IMR-90 (cell line): ENCODE data around the gene C14orf119. TPM values are rescaled to one million over a fixed set of nuclear protein-coding genes. Genes with fewer than 3 reads are reported as not detected.

ENCODE experiments used
- ATAC-seq: fragments of 200-7000 bp; cut with Tn5 transposase; 2 replicates; pipeline ENCODE4 v1.9.1; 2020; ENCODE audit warnings: low read depth, mild to moderate bottlenecking, moderate library complexity
- BruUV-seq: library from RNA; stranded (reverse); fragments of 400-500 nt; replicated peaks from 2 replicates; lab custom pipeline; 2021; lab: Mats Ljungman, UMichigan
- CTCF ChIA-PET: fragments of 300-600 bp; formaldehyde crosslinking; extraction: SDS; loops from one replicate; lab custom pipeline; 2021; ENCODE audit warnings: antibody characterized with exemption; lab: Yijun Ruan, JAX
- POLR2A ChIA-PET: fragments of 300-600 bp; sonication (Branson Sonifier 250); formaldehyde crosslinking; loops from one replicate; lab custom pipeline; 2022; ENCODE audit warnings: antibody characterized with exemption; ENCODE audit not compliant: unreplicated experiment; lab: Charles Lee
- DNase-seq: peaks from one replicate; pipeline ENCODE4 v3.0.0; 2013
- H2AFZ ChIP-seq: replicated peaks from 2 replicates; pipeline ENCODE3; 2013; ENCODE audit warnings: low read length, mild to moderate bottlenecking; ENCODE audit not compliant: poor library complexity
- H2AK5ac ChIP-seq: 2 replicates; pipeline ENCODE4 v1.6.1; 2013; ENCODE audit warnings: low read depth, low read length, inconsistent platforms
- H2AK9ac ChIP-seq: replicated peaks from 2 replicates; pipeline ENCODE3; 2013; ENCODE audit warnings: mild to moderate bottlenecking, low read depth, low read length, moderate library complexity; ENCODE audit not compliant: poor library complexity
- H2BK120ac ChIP-seq: 2 replicates; pipeline ENCODE4 v1.6.1; 2013; ENCODE audit warnings: low read depth, low read length, inconsistent platforms
- H2BK15ac ChIP-seq: 3 replicates; pipeline ENCODE4 v1.6.1; 2013; ENCODE audit warnings: low read depth, low read length, inconsistent platforms
- H2BK20ac ChIP-seq: 2 replicates; pipeline ENCODE4 v1.6.1; 2013; ENCODE audit warnings: low read depth, mild to moderate bottlenecking, inconsistent platforms, low read length, moderate library complexity
- H2BK5ac ChIP-seq: 2 replicates; pipeline ENCODE4 v1.6.1; 2013; ENCODE audit warnings: mild to moderate bottlenecking, low read depth, low read length, inconsistent platforms; ENCODE audit not compliant: poor library complexity, severe bottlenecking
- H3K14ac ChIP-seq: replicated peaks from 2 replicates; pipeline ENCODE4 v1.6.1; 2013; ENCODE audit warnings: low read depth, low read length, inconsistent platforms
- H3K18ac ChIP-seq: 2 replicates; pipeline ENCODE4 v1.6.1; 2013; ENCODE audit warnings: low read depth, low read length, control low read depth
- H3K23ac ChIP-seq: 2 replicates; pipeline ENCODE4 v1.6.1; 2013; ENCODE audit warnings: low read depth, low read length, inconsistent platforms
- H3K27ac ChIP-seq: 2 replicates; pipeline ENCODE4 v1.5.1; 2013; ENCODE audit warnings: mild to moderate bottlenecking, control low read depth, low read length; ENCODE audit not compliant: insufficient read depth
- H3K27me3 ChIP-seq: 2 replicates; pipeline ENCODE4 v1.6.1; 2013; ENCODE audit warnings: low read length; ENCODE audit not compliant: control insufficient read depth, insufficient read depth
- H3K36me3 ChIP-seq: 2 replicates; pipeline ENCODE4 v1.6.1; 2013; ENCODE audit warnings: low read length, mixed read lengths; ENCODE audit not compliant: control insufficient read depth, insufficient read depth
- H3K4ac ChIP-seq: 2 replicates; pipeline ENCODE4 v1.6.1; 2013; ENCODE audit warnings: low read depth, low read length, inconsistent platforms
- H3K4me1 ChIP-seq: 2 replicates; pipeline ENCODE4 v1.6.1; 2013; ENCODE audit warnings: low read length, mixed read lengths; ENCODE audit not compliant: control insufficient read depth, insufficient read depth
- H3K4me2 ChIP-seq: 2 replicates; pipeline ENCODE4 v1.6.1; 2013; ENCODE audit warnings: low read depth, mild to moderate bottlenecking, control low read depth, low read length, moderate library complexity
- H3K4me3 ChIP-seq: 2 replicates; pipeline ENCODE4 v1.5.1; 2013; ENCODE audit warnings: low read depth, mild to moderate bottlenecking, control low read depth, low read length, moderate library complexity; ENCODE audit not compliant: insufficient read depth
- H3K56ac ChIP-seq: 2 replicates; pipeline ENCODE4 v1.6.1; 2013; ENCODE audit warnings: low read length, inconsistent platforms; ENCODE audit not compliant: insufficient read depth; ENCODE audit errors: extremely low read depth
- H3K79me1 ChIP-seq, 2 experiments: 2 replicates each; pipeline ENCODE4 v1.6.1; 2013; ENCODE audit warnings: low read length in 2 of 2, inconsistent platforms in 1 of 2, low read depth in 1 of 2
- H3K9ac ChIP-seq: 2 replicates; pipeline ENCODE4 v1.6.1; 2013; ENCODE audit warnings: low read depth, low read length, control low read depth
- H3K9me1 ChIP-seq: 2 replicates; pipeline ENCODE4 v1.6.1; 2013; ENCODE audit warnings: low read length, inconsistent platforms; ENCODE audit not compliant: insufficient read depth
- H3K9me3 ChIP-seq: 2 replicates; pipeline ENCODE4 v1.6.1; 2013; ENCODE audit warnings: low read length; ENCODE audit not compliant: control insufficient read depth, insufficient read depth
- H4K20me1 ChIP-seq: 2 replicates; pipeline ENCODE4 v1.6.1; 2013; ENCODE audit warnings: low read length, inconsistent platforms; ENCODE audit not compliant: insufficient read depth
- H4K5ac ChIP-seq: 2 replicates; pipeline ENCODE4 v1.6.1; 2013; ENCODE audit warnings: mild to moderate bottlenecking, low read depth, low read length, control low read depth
- H4K8ac ChIP-seq, 2 experiments: 2 replicates each; pipeline ENCODE4 v1.6.1; 2013; ENCODE audit warnings: low read depth in 2 of 2, low read length in 2 of 2, control low read depth in 1 of 2, inconsistent platforms in 1 of 2
- H4K91ac ChIP-seq: 2 replicates; pipeline ENCODE4 v1.6.1; 2013; ENCODE audit warnings: low read depth, low read length, inconsistent platforms; ENCODE audit not compliant: insufficient read depth
- FOS ChIP-seq: fragments of 150-350 bp; IDR thresholded peaks from 2 replicates; pipeline ENCODE4 v1.6.1; 2016; ENCODE audit warnings: low read depth, low read length
- MAZ ChIP-seq: IDR thresholded peaks from 2 replicates; pipeline ENCODE4 v1.6.1; 2012; ENCODE audit warnings: low read depth, mild to moderate bottlenecking, low read length, improper control_type of control experiment, moderate library complexity, borderline replicate concordance
- MXI1 ChIP-seq: IDR thresholded peaks from 2 replicates; pipeline ENCODE4 v1.6.1; 2012; ENCODE audit warnings: low read depth, mild to moderate bottlenecking, low read length, moderate library complexity, borderline replicate concordance
- NFE2L2 ChIP-seq: fragments of 150-350 bp; IDR thresholded peaks from 2 replicates; pipeline ENCODE4 v1.6.1; 2016; ENCODE audit warnings: low read depth, mild to moderate bottlenecking, low read length
- POLR2A ChIP-seq: IDR thresholded peaks from 2 replicates; pipeline ENCODE4 v1.6.1; 2012; ENCODE audit warnings: mild to moderate bottlenecking, low read depth, low read length
- USF2 ChIP-seq: fragments of 150-350 bp; IDR thresholded peaks from 2 replicates; pipeline ENCODE4 v1.6.1; 2017; ENCODE audit warnings: mild to moderate bottlenecking, antibody characterized with exemption, low read length, low read depth
- WGBS, 2 experiments: methylation state at CpG; one replicate each; pipeline versions ENCODE4 v1.1.5 to v1.1.7; 2013; ENCODE audit warnings: missing lambda C conversion rate in 2 of 2; ENCODE audit not compliant: insufficient read length in 1 of 2; ENCODE audit errors: extremely low coverage in 2 of 2; 5-methylcytosine and 5-hydroxymethylcytosine counted together
- dilution Hi-C: fragments of 300-500 bp; cut with HindIII; formaldehyde crosslinking; loops from one replicate; pipeline ENCODE4 v1.14.3; 2018; ENCODE audit warnings: low sequenced_read_pairs; ENCODE audit not compliant: unreplicated experiment
- in situ Hi-C: fragments of 300-500 bp; cut with MboI; formaldehyde crosslinking; loops from 3 replicates; pipeline ENCODE4 v1.14.3; 2019; ENCODE audit warnings: low sequenced_read_pairs, inconsistent platforms, mixed read lengths
- intact Hi-C: fragments of 100-400 bp; cut with micrococcal nuclease; formaldehyde crosslinking; loops from 2 replicates; pipeline ENCODE4 v1.10.0; 2022
- polyA plus RNA-seq, 3 experiments: library from polyadenylated mRNA; depleted of rRNA; stranded (reverse); fragments of >200 nt; gene quantifications; 2 replicates each; pipeline ENCODE4 v1.2.3, GENCODE V29; 2012; ENCODE audit warnings: low replicate concordance in 1 of 3
- total RNA-seq: library from RNA; depleted of rRNA; stranded (reverse); fragments of >200 nt; gene quantifications from 2 replicates; pipeline ENCODE4 v1.2.3, GENCODE V29; 2012

The C14orf119 gene
- total and polyA plus RNA-seq, 2 of the 4 experiments (the other 2 are of a cell fraction): 74.0 to 83.7 TPM

GRCh38 chr14:23056956-23057756 lies 38.1 kb upstream of the C14orf119 start, which contains the start of gene CDH24:
Gene CDH24 (minus strand): TSS chr14:23057520. CDS start chr14:23055733, 1,787 bp downstream.
- Histone ChIP-seq H3K9me3 (no peaks in the 10 kb centered on the region), H2BK15ac (no peak within 1 kb of the TSS), H3K9me1 (peaks cover under 1% of the 10 kb centered on the region; the same call in 1 of the 2 replicates), H4K8ac (no peak within 1 kb of the TSS; a peak in 1 of 4 replicates), H3K27me3 (no peaks in the 10 kb centered on the region), H3K4me2 (peak within 1 kb of the TSS; percentile 87), H2BK120ac (no peak within 1 kb of the TSS), H2AK9ac (peak within 1 kb of the TSS; percentile 95), H3K4me1 (peaks cover 12% of the 10 kb centered on the region), H4K91ac (0 out of 2 replicates have a peak within 1 kb of the TSS, but pooled peaks have one; percentile 25), H3K27ac (peak within 1 kb of the TSS; percentile 70), H4K20me1 (peaks cover 14% of the 10 kb centered on the region), H2BK20ac (no peak within 1 kb of the TSS), H3K23ac (peak within 1 kb of the TSS; percentile 75), H3K9ac (peak within 1 kb of the TSS; percentile 73), H3K79me1 (peaks cover 0 to 38% of the 10 kb centered on the region in 2 experiments; a peak in 3 of 4 replicates), H3K36me3 (peaks cover 32% of the 10 kb centered on the region), H3K14ac (peak within 1 kb of the TSS; percentile 68; the same call in 1 of the 2 replicates), H2AFZ (peak within 1 kb of the TSS; percentile 89), H2AK5ac (peak within 1 kb of the TSS; percentile 78), H3K18ac (no peak within 1 kb of the TSS), H3K4me3 (peak within 1 kb of the TSS; percentile 62), H4K5ac (no peak within 1 kb of the TSS), H3K4ac (peak within 1 kb of the TSS; percentile 85), H2BK5ac (peak within 1 kb of the TSS; percentile 41), H3K56ac (peak within 1 kb of the TSS; percentile 22; the same call in 1 of the 2 replicates)
- TF ChIP-seq FOS (no peak), MXI1 (peak; percentile 47; the same call in 1 of the 2 replicates), NFE2L2 (no peak), USF2 (no peak), POLR2A (0 out of 2 replicates have a peak, but pooled peaks have one; percentile 16), MAZ (peak; percentile 69; the same call in 1 of the 2 replicates)
- ATAC-seq: peak; percentile 78
- CTCF ChIA-PET: interaction anchor here (0.6 to 2.2 kb wide), 14 partner anchors 10 to 112 kb away, joined by 3 to 17 read pairs (median 4); partner anchors contain the start of genes ACIN1, C14orf119 and PSMB11
- dilution Hi-C loops (no loop called here), in situ Hi-C loops (no loop called here), intact Hi-C loops (loop anchor here (1.0 to 2.0 kb wide), 3 partner anchors 52 to 500 kb away; no protein-coding TSS in a partner anchor)
- WGBS, 2 experiments: 13% methylated on average over 13 of the region's 73 CpGs; no CpG with 5 or more reads in 1 of the 2 experiments
- BruUV-seq: no TSS peak
- DNase-seq: peak; percentile 57
- POLR2A ChIA-PET: interaction anchor here (0.6 kb wide), 1 partner anchor 62 kb away, joined by 11 read pairs; no protein-coding TSS in a partner anchor
